ENCODE results near the gene SLBP. TPM values are rescaled to one million over a fixed set of nuclear protein-coding genes. Genes with fewer than 3 reads are reported as not detected.
"Not testable (repeated sequence)": the region's sequence is repeated elsewhere in the genome, so short reads cannot be mapped to it uniquely, and the experiment has no call there.

SLBP gene
- total RNA-seq, 2 donors from 2014 or later: 30.1 to 56.9 TPM

DNA sequence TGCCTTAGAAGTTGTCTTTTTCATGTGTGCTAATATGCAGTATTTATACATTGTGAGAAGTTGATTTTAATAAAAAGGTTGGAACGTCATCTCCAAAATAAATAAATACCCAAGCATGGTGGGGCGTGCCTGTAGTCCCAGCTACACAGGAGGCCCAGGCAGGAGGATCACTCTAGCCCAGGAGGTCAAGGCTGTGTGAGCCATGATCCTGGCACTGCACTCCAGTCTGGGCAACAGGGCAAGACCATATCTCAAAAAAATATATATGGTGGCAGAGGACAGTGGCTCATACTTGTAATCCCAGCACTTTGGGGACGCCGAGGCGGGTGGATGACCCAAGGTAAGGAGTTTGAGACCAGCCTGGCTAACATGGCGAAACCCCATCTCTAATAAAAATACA is 6.4 kb downstream of the SLBP start:
- TF ChIP-seq CTCF (IDR thresholded peaks at IDR 0.05): no peak
- Histone ChIP-seq H3K9ac (ENCODE audit: low read depth in 2 of 2, low read length in 2 of 2) (no peak overlapping the region), H3K4me1 (peaks cover 4% of the 10 kb centered on the region), H3K27ac (no peak overlapping the region), H3K36me3 (no peaks in the 10 kb centered on the region), H3K9me3 (no peaks in the 10 kb centered on the region), H3K4me3 (no peak overlapping the region), H3K27me3 (no peaks in the 10 kb centered on the region)
- intact Hi-C loops (cut with DNase I): no loop called here
- DNase-seq: no peak

DNA sequence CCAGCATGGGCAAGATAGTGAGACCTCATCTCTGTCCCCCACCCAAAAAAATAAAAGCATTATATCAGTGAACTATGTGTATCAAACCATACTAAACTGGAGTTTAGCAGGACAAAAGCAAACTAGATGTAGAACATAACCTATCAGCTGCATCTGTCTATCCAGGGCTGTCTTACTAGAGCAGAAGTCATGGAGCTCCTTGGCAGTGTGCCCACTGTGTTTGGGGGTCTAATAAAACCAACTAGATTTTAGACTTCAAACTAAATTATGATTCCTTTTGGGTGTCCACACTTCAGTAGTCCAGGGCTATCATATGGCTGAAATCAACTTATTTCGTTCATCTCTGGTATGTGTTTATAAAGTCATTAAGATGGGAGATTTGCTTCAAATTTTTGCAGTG is 8.3 kb downstream of the SLBP start:
- DNase-seq: no peak
- no peak overlapping the region for H3K9ac ChIP-seq (ENCODE audit: low read depth in 2 of 2, low read length in 2 of 2)
- H3K4me3 ChIP-seq: no peak overlapping the region
- no peak for TF ChIP-seq CTCF (IDR thresholded peaks at IDR 0.05)
- H3K4me1 ChIP-seq: no peaks in the 10 kb centered on the region
- intact Hi-C loops (cut with DNase I): no loop called here
- H3K27me3 ChIP-seq: no peaks in the 10 kb centered on the region
- H3K36me3 ChIP-seq: no peaks in the 10 kb centered on the region
- H3K9me3 ChIP-seq: no peaks in the 10 kb centered on the region
- H3K27ac ChIP-seq: no peak overlapping the region

DNA sequence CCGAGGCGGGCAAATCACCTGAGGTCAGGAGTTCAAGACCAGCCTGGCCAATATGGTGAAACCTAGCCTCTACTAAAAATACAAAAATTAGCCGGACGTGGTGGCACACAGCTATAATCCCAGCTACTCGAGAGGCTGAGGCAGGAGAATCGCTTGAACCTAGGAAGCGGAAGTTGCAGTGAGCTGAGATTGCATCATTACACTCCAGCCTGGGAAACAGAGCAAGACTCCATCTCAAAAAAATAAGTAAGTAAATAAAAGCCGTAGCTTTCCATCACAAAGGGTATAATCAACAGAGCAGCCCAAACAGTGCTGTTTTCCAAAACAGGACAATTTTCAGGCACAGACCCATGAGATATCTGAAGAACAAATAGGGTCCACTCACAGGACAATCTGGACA is 10.4 kb downstream of the SLBP start:
- H3K27me3 ChIP-seq; H3K4me3 ChIP-seq; H3K27ac ChIP-seq; H3K4me1 ChIP-seq; intact Hi-C loops (cut with DNase I); H3K9ac ChIP-seq (ENCODE audit: low read depth in 2 of 2, low read length in 2 of 2); DNase-seq; H3K9me3 ChIP-seq; H3K36me3 ChIP-seq: not testable (repeated sequence)

DNA sequence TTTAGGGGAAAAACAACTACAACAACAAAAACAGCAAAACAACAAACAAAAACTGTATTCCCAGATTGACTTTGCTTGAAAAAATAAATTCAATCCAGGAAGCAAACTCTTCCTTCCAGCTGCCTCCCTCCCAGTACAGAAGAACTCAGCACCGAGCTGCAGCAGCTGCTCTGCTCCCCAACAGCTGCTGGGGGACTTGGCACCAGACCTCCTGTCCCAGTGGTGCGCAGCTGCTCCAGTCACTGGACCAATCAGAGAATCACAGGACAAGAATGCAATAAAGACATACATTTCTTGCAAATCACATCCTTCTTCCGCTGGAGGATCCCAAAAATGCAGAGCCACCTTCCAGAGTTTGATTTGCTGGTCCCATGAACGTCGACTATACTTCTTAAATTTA is 16.2 kb downstream of the SLBP start:
- intact Hi-C loops (cut with DNase I): no loop called here
- no peak overlapping the region for H3K9ac ChIP-seq (ENCODE audit: low read depth in 2 of 2, low read length in 2 of 2)
- TF ChIP-seq CTCF (IDR thresholded peaks at IDR 0.05): no peak
- H3K27ac ChIP-seq: no peak overlapping the region
- DNase-seq: no peak
- no peaks in the 10 kb centered on the region for H3K27me3 ChIP-seq
- no peaks in the 10 kb centered on the region for H3K4me1 ChIP-seq
- no peak overlapping the region for H3K4me3 ChIP-seq
- H3K36me3 ChIP-seq: peaks cover 7% of the 10 kb centered on the region
- H3K9me3 ChIP-seq: no peaks in the 10 kb centered on the region

- peak; percentile 62 for DNase-seq
- H3K27ac ChIP-seq: no peak overlapping the region
- no peaks in the 10 kb centered on the region for H3K9me3 ChIP-seq
- H3K36me3 ChIP-seq: peaks cover 7% of the 10 kb centered on the region
- TF ChIP-seq CTCF (IDR thresholded peaks at IDR 0.05): peak; percentile 93
- H3K27me3 ChIP-seq: no peaks in the 10 kb centered on the region
- H3K4me1 ChIP-seq: no peaks in the 10 kb centered on the region
- intact Hi-C loops (cut with DNase I): loop anchor here (5.0 kb wide), 1 partner anchor 34 kb away; no protein-coding TSS in a partner anchor
- H3K4me3 ChIP-seq: no peak overlapping the region
- H3K9ac ChIP-seq (ENCODE audit: low read depth in 2 of 2, low read length in 2 of 2): no peak overlapping the region
Measured at GRCh38 chr4:1693131-1693896, 18.8 kb downstream of the SLBP start.

- DNase-seq: no peak
- Histone ChIP-seq H3K27ac (no peak overlapping the region), H3K4me3 (no peak overlapping the region), H3K27me3 (no peaks in the 10 kb centered on the region), H3K4me1 (no peaks in the 10 kb centered on the region), H3K9me3 (no peaks in the 10 kb centered on the region), H3K36me3 (peaks cover 7% of the 10 kb centered on the region), H3K9ac (ENCODE audit: low read depth in 2 of 2, low read length in 2 of 2) (no peak overlapping the region)
- intact Hi-C loops (cut with DNase I): loop anchor here (5.0 kb wide), 1 partner anchor 35 kb away; no protein-coding TSS in a partner anchor
- TF ChIP-seq CTCF (IDR thresholded peaks at IDR 0.05): no peak
Measured at GRCh38 chr4:1691737-1692373, 20.3 kb downstream of the SLBP start.

Data from colonic mucosa (tissue), 4 donors.